ENCODE measurements around the gene REP15. TPM values are rescaled to one million over a fixed set of nuclear protein-coding genes. Genes with fewer than 3 reads are reported as not detected.

REP15 gene
- total and polyA plus RNA-seq, 2 donors from 2014 or later: 1.3 to 3.2 TPM

DNA sequence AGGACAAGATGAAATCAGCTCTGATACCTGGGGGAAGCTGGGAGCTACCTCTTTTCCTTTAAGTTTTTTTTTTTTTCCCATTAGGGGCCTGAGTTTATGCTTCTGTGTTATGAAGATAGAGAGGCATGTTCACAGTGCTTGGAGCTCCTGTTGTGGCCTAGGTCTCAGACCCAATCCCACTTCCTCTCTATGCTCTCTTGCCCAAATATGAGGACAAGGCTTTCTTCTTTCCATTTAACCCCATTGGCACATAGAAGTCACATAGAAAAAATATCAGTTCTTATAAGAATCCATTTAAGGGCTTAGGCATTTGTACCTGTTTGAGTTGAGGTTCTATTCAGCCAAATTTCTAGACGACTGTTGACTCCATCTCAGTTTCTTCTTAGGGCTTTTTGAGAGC lies 27.0 kb downstream of the REP15 start:
- no peaks in the 10 kb centered on the region for H3K9me3 ChIP-seq (ENCODE audit: control insufficient read depth in 2 of 3, insufficient read depth in 1 of 3, low read length in 3 of 3)
- H3K9ac ChIP-seq (ENCODE audit: low read length in 3 of 3): no peak overlapping the region
- no peak overlapping the region for H3K4me3 ChIP-seq (ENCODE audit: low read length in 3 of 3)
- H3K4me1 ChIP-seq (ENCODE audit: control insufficient read depth in 2 of 3, insufficient read depth in 2 of 3, low read depth in 1 of 3, low read length in 3 of 3): no peaks in the 10 kb centered on the region
- FAIRE-seq (no peak), DNase-seq (no peak)
- TF ChIP-seq, protein P1, sequence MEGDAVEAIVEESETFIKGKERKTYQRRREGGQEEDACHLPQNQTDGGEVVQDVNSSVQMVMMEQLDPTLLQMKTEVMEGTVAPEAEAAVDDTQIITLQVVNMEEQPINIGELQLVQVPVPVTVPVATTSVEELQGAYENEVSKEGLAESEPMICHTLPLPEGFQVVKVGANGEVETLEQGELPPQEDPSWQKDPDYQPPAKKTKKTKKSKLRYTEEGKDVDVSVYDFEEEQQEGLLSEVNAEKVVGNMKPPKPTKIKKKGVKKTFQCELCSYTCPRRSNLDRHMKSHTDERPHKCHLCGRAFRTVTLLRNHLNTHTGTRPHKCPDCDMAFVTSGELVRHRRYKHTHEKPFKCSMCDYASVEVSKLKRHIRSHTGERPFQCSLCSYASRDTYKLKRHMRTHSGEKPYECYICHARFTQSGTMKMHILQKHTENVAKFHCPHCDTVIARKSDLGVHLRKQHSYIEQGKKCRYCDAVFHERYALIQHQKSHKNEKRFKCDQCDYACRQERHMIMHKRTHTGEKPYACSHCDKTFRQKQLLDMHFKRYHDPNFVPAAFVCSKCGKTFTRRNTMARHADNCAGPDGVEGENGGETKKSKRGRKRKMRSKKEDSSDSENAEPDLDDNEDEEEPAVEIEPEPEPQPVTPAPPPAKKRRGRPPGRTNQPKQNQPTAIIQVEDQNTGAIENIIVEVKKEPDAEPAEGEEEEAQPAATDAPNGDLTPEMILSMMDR (IDR thresholded peaks at IDR 0.05; ENCODE audit: borderline replicate concordance, extremely low read depth, insufficient read depth): no peak
- H3K27ac ChIP-seq (ENCODE audit: low read depth in 2 of 2, low read length in 2 of 2): no peak overlapping the region
- intact Hi-C loops (cut with DNase I): no loop called here
- H3K27me3 ChIP-seq (ENCODE audit: control insufficient read depth, insufficient read depth, low read length): no peaks in the 10 kb centered on the region
- peaks cover 0 to 9% (median 5%) of the 10 kb centered on the region in 3 donors for H3K36me3 ChIP-seq (ENCODE audit: control insufficient read depth in 2 of 3, insufficient read depth in 3 of 3, low read length in 3 of 3)

DNA sequence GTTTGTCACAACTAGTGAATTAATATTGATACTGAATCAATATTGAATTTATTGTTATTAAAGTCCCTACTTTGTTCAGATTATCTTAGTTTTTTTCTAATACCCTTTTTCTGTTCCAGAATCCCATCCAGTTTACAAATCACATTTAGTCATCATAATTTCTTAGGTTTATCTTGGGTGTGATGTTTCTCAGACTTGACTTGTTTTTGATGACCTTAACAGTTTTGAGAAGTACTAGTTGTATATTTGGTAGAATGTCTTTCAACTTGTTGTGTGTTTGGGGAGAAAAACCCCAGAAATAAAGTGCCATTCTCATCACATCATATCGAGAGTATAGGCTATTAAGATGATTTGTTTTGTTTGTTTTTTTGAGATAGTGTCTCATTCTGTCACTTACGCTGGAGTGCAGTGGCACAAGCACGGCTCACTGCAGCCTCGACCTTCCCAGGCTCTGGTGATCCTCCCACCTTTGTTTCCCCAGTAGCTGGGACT lies 33.9 kb downstream of the REP15 start:
- H3K4me3 ChIP-seq (ENCODE audit: low read length in 3 of 3): no peak overlapping the region
- H3K4me1 ChIP-seq (ENCODE audit: control insufficient read depth in 2 of 3, insufficient read depth in 2 of 3, low read depth in 1 of 3, low read length in 3 of 3): no peaks in the 10 kb centered on the region
- peaks cover 2 to 19% (median 2%) of the 10 kb centered on the region in 3 donors for H3K36me3 ChIP-seq (ENCODE audit: control insufficient read depth in 2 of 3, insufficient read depth in 3 of 3, low read length in 3 of 3)
- TF ChIP-seq, protein P1 (IDR thresholded peaks at IDR 0.05; ENCODE audit: borderline replicate concordance, extremely low read depth, insufficient read depth): no peak
- no peaks in the 10 kb centered on the region for H3K27me3 ChIP-seq (ENCODE audit: control insufficient read depth, insufficient read depth, low read length)
- no peak overlapping the region for H3K27ac ChIP-seq (ENCODE audit: low read depth in 2 of 2, low read length in 2 of 2)
- H3K9ac ChIP-seq (ENCODE audit: low read length in 3 of 3): no peak overlapping the region
- intact Hi-C loops (cut with DNase I): no loop called here
- no peaks in the 10 kb centered on the region for H3K9me3 ChIP-seq (ENCODE audit: control insufficient read depth in 2 of 3, insufficient read depth in 1 of 3, low read length in 3 of 3)
- DNase-seq (no peak), FAIRE-seq (no peak)

DNA sequence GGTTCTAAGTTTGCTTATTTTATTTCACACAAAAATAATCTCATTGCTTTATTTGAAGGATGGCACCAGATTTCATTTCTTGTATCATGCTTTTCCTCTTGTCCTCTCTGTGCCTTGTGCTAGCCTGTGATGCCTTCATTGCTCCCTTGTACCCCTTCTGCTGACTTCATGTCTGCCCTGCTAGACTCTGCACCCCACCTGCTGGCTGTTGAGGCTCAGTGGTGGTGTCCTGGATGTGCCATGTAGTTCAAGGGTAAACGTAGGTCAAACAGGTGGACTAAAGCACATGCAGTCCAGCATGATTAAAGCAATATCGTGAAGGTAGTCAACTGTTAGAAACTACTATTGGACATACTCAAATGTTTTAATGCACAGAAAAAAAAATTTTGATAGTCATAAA lies 36.0 kb downstream of the REP15 start:
- H3K4me3 ChIP-seq (ENCODE audit: low read length in 3 of 3): no peak overlapping the region
- DNase-seq (peak in 1 of 5 donors; percentile 19), FAIRE-seq (no peak)
- H3K9me3 ChIP-seq (ENCODE audit: control insufficient read depth in 2 of 3, insufficient read depth in 1 of 3, low read length in 3 of 3): no peaks in the 10 kb centered on the region
- TF ChIP-seq, protein P1 (IDR thresholded peaks at IDR 0.05; ENCODE audit: borderline replicate concordance, extremely low read depth, insufficient read depth): peak; percentile 17
- intact Hi-C loops (cut with DNase I): no loop called here
- no peaks in the 10 kb centered on the region for H3K27me3 ChIP-seq (ENCODE audit: control insufficient read depth, insufficient read depth, low read length)
- H3K9ac ChIP-seq (ENCODE audit: low read length in 3 of 3): no peak overlapping the region
- peaks cover 2 to 22% (median 5%) of the 10 kb centered on the region in 3 donors for H3K36me3 ChIP-seq (ENCODE audit: control insufficient read depth in 2 of 3, insufficient read depth in 3 of 3, low read length in 3 of 3)
- no peaks in the 10 kb centered on the region for H3K4me1 ChIP-seq (ENCODE audit: control insufficient read depth in 2 of 3, insufficient read depth in 2 of 3, low read depth in 1 of 3, low read length in 3 of 3)
- H3K27ac ChIP-seq (ENCODE audit: low read depth in 2 of 2, low read length in 2 of 2): no peak overlapping the region
